Heart left ventricle (tissue), 16 donors: ENCODE results near the gene DPP9. TPM values are rescaled to one million over a fixed set of nuclear protein-coding genes. Genes with fewer than 3 reads are reported as not detected.

ENCODE experiments used
- ATAC-seq, 4 donors: fragments of 200-7000 bp; cut with Tn5 transposase; one replicate each; pipeline ENCODE4 v1.9.1; 2020 to 2022; ENCODE audit warnings: moderate library complexity in 4 of 4, mild to moderate bottlenecking in 3 of 4, moderate number of reproducible peaks in 1 of 4
- DNase-seq, 5 donors: peaks; one replicate each; pipeline ENCODE4 v3.0.0-alpha.2; 2020
- H3K27ac ChIP-seq, 12 donors: fragments of 200-600 bp; sonication (generic) in 4 of 12; one replicate each; pipeline versions ENCODE4 v1.5.0 to v1.8.0; 2016 to 2022; ENCODE audit warnings: mild to moderate bottlenecking in 2 of 12
- H3K27me3 ChIP-seq, 9 donors: fragments of 200-600 bp; sonication (generic) in 2 of 9; one replicate each; pipeline versions ENCODE4 v1.5.1 to v1.8.0; 2016 to 2022; ENCODE audit warnings: mild to moderate bottlenecking in 3 of 9
- H3K36me3 ChIP-seq, 9 donors: fragments of 200-600 bp; sonication (generic) in 2 of 9; one replicate each; pipeline versions ENCODE4 v1.5.0 to v1.8.0; 2018 to 2022; ENCODE audit warnings: mild to moderate bottlenecking in 2 of 9
- H3K4me1 ChIP-seq, 12 donors: fragments of 200-600 bp; sonication (generic) in 4 of 12; one replicate each; pipeline versions ENCODE4 v1.5.0 to v1.8.0; 2016 to 2022; ENCODE audit warnings: mild to moderate bottlenecking in 3 of 12
- H3K4me3 ChIP-seq, 12 donors: fragments of 200-600 bp; sonication (generic) in 4 of 12; one replicate each; pipeline versions ENCODE4 v1.5.0 to v1.8.0; 2017 to 2022; ENCODE audit warnings: mild to moderate bottlenecking in 9 of 12, moderate library complexity in 4 of 12
- H3K9me3 ChIP-seq, 12 donors: fragments of 200-600 bp; sonication (generic) in 4 of 12; one replicate each; pipeline versions ENCODE4 v1.5.0 to v1.8.0; 2016 to 2022; ENCODE audit warnings: mild to moderate bottlenecking in 1 of 12
- POLR2A ChIP-seq, 2 donors: fragments of 450-650 bp; IDR thresholded peaks; one replicate each; pipeline ENCODE4 v1.6.1; 2017; ENCODE audit warnings: antibody characterized with exemption in 2 of 2, mild to moderate bottlenecking in 2 of 2, moderate library complexity in 2 of 2
- WGBS, 4 donors: extraction: QIAGEN DNeasy Blood & Tissue Kit in 2 of 4; methylation state at CpG; one replicate each; pipeline versions ENCODE4 v1.1.5 to v1.1.7; 2013 to 2018; 5-methylcytosine and 5-hydroxymethylcytosine counted together
- intact Hi-C, 10 donors: fragments of 100-400 bp; cut with DNase I; formaldehyde crosslinking; loops; one replicate each; pipeline versions ENCODE4 v1.11.1 to v1.14.2; 2022
- polyA plus RNA-seq, 2 donors: library from polyadenylated mRNA; stranded (reverse); fragments of 200-250 nt; gene quantifications; one replicate each; pipeline ENCODE4 v1.2.3, GENCODE V29; 2013
- total RNA-seq, 9 donors: library from RNA; depleted of rRNA in 2 of 9; stranded (reverse); fragments of >200 nt in 2 of 9; fragmentation: NEBNext Ultra II Directional in 3 of 9; extraction: Animal tissue kit (Norgen Biotek cat#: 25700) in 3 of 9; gene quantifications; one replicate each; pipeline versions ENCODE4 v1.1.0 to v1.2.4, GENCODE V29; 2016 to 2023
- TF ChIP-seq, protein P1 (sequence below), 12 donors: fragments of 200-600 bp; sonication (generic) in 4 of 12; IDR thresholded peaks; one replicate each; pipeline versions ENCODE4 v1.5.0 to v1.8.0; 2018 to 2022; ENCODE audit warnings: antibody characterized with exemption in 12 of 12, mild to moderate bottlenecking in 5 of 12
- donor health status: ischemic (EF 13 %, LVEDD 7.1; RV severe dilation, severe dysfunction).
- donor health status: healthy with polysubstance abuse.
- donor health status: DM: no; HTN: yes; CAD: no.
- donor health status: DM: no; HTN: no; CAD: no.
- donor health status: ischemic (EF 25% LVEDD 6.9; RV normal size, moderate dysfunction).
- donor health status: ischemic (EF 25% LVEDD 5.7; RV mildly dilated, moderate dysfunction).
- donor health status: healthy.
- donor health status: DM: yes; HTN: yes; CAD: no.
- donor health status: ischemic (EF 35%, LVEDD 5.7; RV mildly dilated, moderate dysfunction).
- donor health status: nonischemic (EF 11% LVEDD 7.7; RV severe dilation, severe dysfunction).
- donor health status: DM: yes; HTN: yes; CAD: no.
- donor health status: PGD.
- donor health status: ischemic (EF 29% LVEDD 5.4; RV normal size, mild dysfunction).
- donor health status: nonischemic (EF 23%, LVEDD 6.1; RV moderate dilation, normal function).

The DPP9 gene
- total and polyA plus RNA-seq, 11 donors = 30.7 to 65.2 (median 47.7) TPM

DNA sequence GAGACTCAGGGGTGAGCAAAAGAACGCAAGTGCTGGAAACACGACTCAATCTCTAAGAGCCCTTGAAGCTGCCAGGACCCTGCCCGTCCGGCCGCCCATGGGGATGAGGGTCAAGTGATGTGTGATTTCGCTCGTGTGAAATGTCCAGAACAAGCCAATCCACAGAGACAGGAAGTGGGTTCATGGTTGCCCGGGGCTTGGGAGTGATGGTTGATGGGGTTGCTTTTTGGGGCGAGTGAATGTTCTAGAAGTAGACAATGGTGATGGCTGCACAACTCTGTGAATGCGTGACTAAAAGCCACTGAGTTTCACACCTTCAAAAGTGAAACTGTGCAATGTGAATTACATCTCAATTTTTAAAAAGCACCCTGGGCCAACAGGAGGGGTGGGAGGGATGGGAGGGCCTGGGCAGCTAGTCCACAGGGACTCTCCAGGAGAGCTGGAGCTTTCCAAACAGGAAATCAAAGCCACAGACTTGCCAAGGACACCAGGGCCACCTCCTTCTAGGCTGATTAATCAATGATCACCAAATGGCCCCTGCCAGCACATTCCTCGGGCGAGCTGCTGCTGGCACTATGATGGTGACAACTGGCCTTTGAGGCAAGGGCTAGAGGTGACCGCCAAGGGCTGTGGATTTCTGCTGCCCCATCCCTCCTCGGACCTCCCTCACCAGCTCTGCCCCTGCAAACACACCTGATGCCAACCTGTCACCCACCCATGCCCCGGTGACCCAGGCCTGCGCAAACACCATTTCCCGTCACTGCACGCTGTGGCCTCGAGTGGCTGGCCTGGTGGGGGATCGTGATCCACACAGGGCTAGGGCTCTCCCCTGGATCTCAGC lies 14.0 kb downstream of the DPP9 start:
- TF ChIP-seq, protein P1, sequence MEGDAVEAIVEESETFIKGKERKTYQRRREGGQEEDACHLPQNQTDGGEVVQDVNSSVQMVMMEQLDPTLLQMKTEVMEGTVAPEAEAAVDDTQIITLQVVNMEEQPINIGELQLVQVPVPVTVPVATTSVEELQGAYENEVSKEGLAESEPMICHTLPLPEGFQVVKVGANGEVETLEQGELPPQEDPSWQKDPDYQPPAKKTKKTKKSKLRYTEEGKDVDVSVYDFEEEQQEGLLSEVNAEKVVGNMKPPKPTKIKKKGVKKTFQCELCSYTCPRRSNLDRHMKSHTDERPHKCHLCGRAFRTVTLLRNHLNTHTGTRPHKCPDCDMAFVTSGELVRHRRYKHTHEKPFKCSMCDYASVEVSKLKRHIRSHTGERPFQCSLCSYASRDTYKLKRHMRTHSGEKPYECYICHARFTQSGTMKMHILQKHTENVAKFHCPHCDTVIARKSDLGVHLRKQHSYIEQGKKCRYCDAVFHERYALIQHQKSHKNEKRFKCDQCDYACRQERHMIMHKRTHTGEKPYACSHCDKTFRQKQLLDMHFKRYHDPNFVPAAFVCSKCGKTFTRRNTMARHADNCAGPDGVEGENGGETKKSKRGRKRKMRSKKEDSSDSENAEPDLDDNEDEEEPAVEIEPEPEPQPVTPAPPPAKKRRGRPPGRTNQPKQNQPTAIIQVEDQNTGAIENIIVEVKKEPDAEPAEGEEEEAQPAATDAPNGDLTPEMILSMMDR (IDR thresholded peaks at IDR 0.05) = no peak
- TF ChIP-seq POLR2A (IDR thresholded peaks at IDR 0.05) = no peak
- WGBS, 4 donors = 73 to 86% (median 76%) methylated on average over 16 to 20 of the region's 20 CpGs
- Histone ChIP-seq H3K4me3 (no peak overlapping the region), H3K27me3 (no peaks in the 10 kb centered on the region), H3K36me3 (peaks cover 0 to 69% (median 55%) of the 10 kb centered on the region in 9 donors), H3K4me1 (peaks cover 2 to 64% (median 54%) of the 10 kb centered on the region in 12 donors), H3K9me3 (peaks cover 0 to 2% (median 0%) of the 10 kb centered on the region in 12 donors), H3K27ac (peak overlapping the region in 10 of 12 donors; percentile 48 to 86 (median 58))
- ATAC-seq (peak in 2 of 4 donors; percentile 2 to 27), DNase-seq (peak in 1 of 5 donors; percentile 54)
- intact Hi-C loops = loop anchor here in 2 of 10 donors (5.0 kb wide), 1 partner anchor 37 kb away; the partner anchor contains the start of gene MYDGF (in 2 of the 2)

DNA sequence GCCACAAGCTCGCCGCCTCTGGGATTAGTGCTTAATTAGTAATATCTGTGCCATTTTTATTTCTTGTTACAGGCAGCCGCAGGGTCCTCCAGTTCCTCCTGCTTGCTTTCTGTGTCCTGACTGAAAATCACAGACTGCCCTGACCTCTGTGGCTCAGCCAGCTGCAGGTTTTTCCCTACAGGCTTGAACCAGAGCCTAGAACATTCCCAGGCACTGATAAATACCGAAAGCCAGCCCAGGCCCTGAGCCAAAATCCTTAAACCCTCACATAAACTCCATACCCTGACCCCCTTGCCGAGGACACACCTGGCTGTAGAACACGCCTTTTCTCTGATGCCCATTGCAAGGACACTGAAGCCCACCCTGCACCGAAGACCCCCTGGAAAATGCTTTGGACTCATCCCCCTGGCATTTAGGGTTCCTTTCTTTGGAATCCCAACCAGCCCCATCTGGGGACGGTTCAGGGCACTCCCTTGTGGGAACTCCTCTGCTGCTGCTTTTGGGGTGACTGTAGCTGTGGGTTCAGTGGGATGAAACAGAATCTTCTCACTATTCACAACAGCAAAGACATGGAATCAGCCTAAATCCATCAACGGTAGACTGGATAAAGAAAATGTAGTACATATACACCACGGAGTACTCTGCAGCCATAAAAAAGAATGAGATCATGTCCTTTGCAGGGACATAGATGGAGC lies 15.5 kb downstream of the DPP9 start:
- WGBS, 4 donors = 62 to 68% (median 66%) methylated on average over 10 of the region's 10 CpGs
- intact Hi-C loops = loop anchor here in 2 of 10 donors (5.0 kb wide), 1 partner anchor 36 kb away; the partner anchor contains the start of gene MYDGF (in 2 of the 2)
- Histone ChIP-seq H3K36me3 (peaks cover 0 to 70% (median 58%) of the 10 kb centered on the region in 9 donors), H3K4me1 (peaks cover 2 to 50% (median 42%) of the 10 kb centered on the region in 12 donors), H3K4me3 (no peak overlapping the region), H3K27ac (peak overlapping the region; percentile 69 to 89 (median 74)), H3K9me3 (peaks cover 0 to 2% (median 0%) of the 10 kb centered on the region in 12 donors), H3K27me3 (no peaks in the 10 kb centered on the region)
- ATAC-seq (peak; percentile 71 to 85 (median 80)), DNase-seq (peak in 4 of 5 donors; percentile 53 to 84 (median 74))
- TF ChIP-seq, protein P1 (IDR thresholded peaks at IDR 0.05) = no peak
- no peak for TF ChIP-seq POLR2A (IDR thresholded peaks at IDR 0.05)

DNA sequence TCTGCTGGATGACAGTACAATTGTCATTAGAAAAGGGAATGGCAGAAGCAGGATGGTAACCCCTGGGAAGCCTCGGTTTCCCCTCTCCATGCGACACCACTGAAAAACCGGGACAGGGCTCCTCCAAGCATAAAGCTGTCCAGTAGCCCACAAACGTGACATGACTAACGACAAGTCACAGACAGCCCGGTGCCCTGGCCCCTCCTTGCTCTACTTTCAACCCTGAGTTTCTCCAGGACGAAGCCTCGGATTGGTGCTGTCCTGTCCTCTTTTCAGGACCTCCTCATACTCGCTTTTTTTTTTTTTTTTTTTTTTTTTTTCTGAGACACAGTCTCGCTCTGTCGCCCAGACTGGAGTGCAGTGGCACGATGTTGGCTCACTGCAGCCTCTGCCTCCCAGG lies 16.3 kb downstream of the DPP9 start:
- Histone ChIP-seq H3K4me1 (peaks cover 2 to 43% (median 36%) of the 10 kb centered on the region in 12 donors), H3K36me3 (peaks cover 0 to 69% (median 57%) of the 10 kb centered on the region in 9 donors), H3K27ac (peak overlapping the region; percentile 69 to 89 (median 74)), H3K27me3 (no peaks in the 10 kb centered on the region), H3K9me3 (peaks cover 0 to 2% (median 0%) of the 10 kb centered on the region in 12 donors), H3K4me3 (no peak overlapping the region)
- peak in 1 of 5 donors; percentile 55 for DNase-seq
- TF ChIP-seq, protein P1 (IDR thresholded peaks at IDR 0.05) = no peak
- no peak for TF ChIP-seq POLR2A (IDR thresholded peaks at IDR 0.05)
- ATAC-seq = peak in 1 of 4 donors; percentile 44
- whole genome bisulfite sequencing, 4 donors = 56 to 70% (median 66%) methylated on average over 12 of the region's 12 CpGs
- intact Hi-C loops = loop anchor here in 2 of 10 donors (5.0 kb wide), 1 partner anchor 35 kb away; the partner anchor contains the start of gene MYDGF (in 2 of the 2)
